Breast epithelium (tissue), 3 donors: ENCODE data around the gene CCDC171.

Source experiments
- POLR2A ChIP-seq: fragments of 450-650 bp; IDR thresholded peaks from one replicate; pipeline ENCODE4 v1.6.1; 2016; ENCODE audit warnings: antibody characterized with exemption, mild to moderate bottlenecking, moderate library complexity
- TF ChIP-seq, protein P1 (sequence below), 3 donors: fragments of 450-650 bp; IDR thresholded peaks; one replicate each; pipeline ENCODE4 v1.5.1; 2016 to 2017; ENCODE audit warnings: antibody characterized with exemption in 3 of 3, mild to moderate bottlenecking in 3 of 3, moderate library complexity in 3 of 3

DNA sequence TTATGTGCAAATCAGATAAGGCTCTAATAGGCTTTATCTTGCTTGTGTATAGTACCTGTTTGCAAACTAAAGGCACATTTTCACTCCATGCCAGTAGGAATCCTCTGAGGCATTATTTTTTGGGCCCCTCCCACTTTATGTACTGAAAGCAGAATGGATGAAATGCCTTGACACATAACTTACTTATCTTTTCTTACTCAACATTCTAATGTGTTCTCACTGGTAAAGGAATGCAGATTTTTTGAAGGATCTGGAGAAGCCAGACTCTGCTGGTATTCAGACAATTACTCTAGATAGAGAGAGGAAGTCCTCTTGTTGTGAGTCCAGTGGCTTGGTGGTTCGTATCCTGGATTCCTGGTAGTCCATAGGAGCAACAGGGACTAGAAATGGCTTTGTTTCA is 336.7 kb downstream of the CCDC171 start:
- TF ChIP-seq, protein P1, sequence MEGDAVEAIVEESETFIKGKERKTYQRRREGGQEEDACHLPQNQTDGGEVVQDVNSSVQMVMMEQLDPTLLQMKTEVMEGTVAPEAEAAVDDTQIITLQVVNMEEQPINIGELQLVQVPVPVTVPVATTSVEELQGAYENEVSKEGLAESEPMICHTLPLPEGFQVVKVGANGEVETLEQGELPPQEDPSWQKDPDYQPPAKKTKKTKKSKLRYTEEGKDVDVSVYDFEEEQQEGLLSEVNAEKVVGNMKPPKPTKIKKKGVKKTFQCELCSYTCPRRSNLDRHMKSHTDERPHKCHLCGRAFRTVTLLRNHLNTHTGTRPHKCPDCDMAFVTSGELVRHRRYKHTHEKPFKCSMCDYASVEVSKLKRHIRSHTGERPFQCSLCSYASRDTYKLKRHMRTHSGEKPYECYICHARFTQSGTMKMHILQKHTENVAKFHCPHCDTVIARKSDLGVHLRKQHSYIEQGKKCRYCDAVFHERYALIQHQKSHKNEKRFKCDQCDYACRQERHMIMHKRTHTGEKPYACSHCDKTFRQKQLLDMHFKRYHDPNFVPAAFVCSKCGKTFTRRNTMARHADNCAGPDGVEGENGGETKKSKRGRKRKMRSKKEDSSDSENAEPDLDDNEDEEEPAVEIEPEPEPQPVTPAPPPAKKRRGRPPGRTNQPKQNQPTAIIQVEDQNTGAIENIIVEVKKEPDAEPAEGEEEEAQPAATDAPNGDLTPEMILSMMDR (IDR thresholded peaks at IDR 0.05), result no peak
- no peak for TF ChIP-seq POLR2A
